ENCODE data around the gene PPIB. TPM values are rescaled to one million over a fixed set of nuclear protein-coding genes. Genes with fewer than 3 reads are reported as not detected.
"Not testable (repeated sequence)": the region's sequence is repeated elsewhere in the genome, so short reads cannot be mapped to it uniquely, and the experiment has no call there.

Gene PPIB
- total RNA-seq, 1 donor from 2014 or later = 928 TPM

GRCh38 chr15:64141798-64142512 lies 20.9 kb downstream of the PPIB start:
- DNase-seq (ENCODE audit: low read depth, low spot score) = no peak

GRCh38 chr15:64138331-64138941 lies 24.4 kb downstream of the PPIB start:
- DNase-seq (ENCODE audit: low read depth, low spot score) = no peak

- no peak for DNase-seq (ENCODE audit: low read depth, low spot score)
Measured at GRCh38 chr15:64137226-64137833, 25.5 kb downstream of the PPIB start.

GRCh38 chr15:64136347-64136746 lies 26.5 kb downstream of the PPIB start:
- no peak for DNase-seq (ENCODE audit: low read depth, low spot score)

GRCh38 chr15:64134345-64134829 lies 28.4 kb downstream of the PPIB start:
- no peak for DNase-seq (ENCODE audit: low read depth, low spot score)

GRCh38 chr15:64133623-64134344 lies 29.0 kb downstream of the PPIB start:
- no peak for DNase-seq (ENCODE audit: low read depth, low spot score)

- DNase-seq (ENCODE audit: low read depth, low spot score) = no peak
Measured at GRCh38 chr15:64132217-64132616, 30.6 kb downstream of the PPIB start.

GRCh38 chr15:64131547-64131946 lies 31.3 kb downstream of the PPIB start:
- no peak for DNase-seq (ENCODE audit: low read depth, low spot score)

GRCh38 chr15:64130159-64130558 lies 32.7 kb downstream of the PPIB start:
- no peak for DNase-seq (ENCODE audit: low read depth, low spot score)

GRCh38 chr15:64127521-64128270 lies 35.1 kb downstream of the PPIB start:
- DNase-seq (ENCODE audit: low read depth, low spot score) = no peak

GRCh38 chr15:64125978-64126377 lies 36.8 kb downstream of the PPIB start:
- DNase-seq (ENCODE audit: low read depth, low spot score) = no peak

- no peak for DNase-seq (ENCODE audit: low read depth, low spot score)
Measured at GRCh38 chr15:64122936-64123351, 39.9 kb downstream of the PPIB start.

GRCh38 chr15:64122444-64122843 lies 40.4 kb downstream of the PPIB start:
- no peak for DNase-seq (ENCODE audit: low read depth, low spot score)

GRCh38 chr15:64121614-64122013 lies 41.2 kb downstream of the PPIB start:
- DNase-seq (ENCODE audit: low read depth, low spot score) = no peak

- DNase-seq (ENCODE audit: low read depth, low spot score) = not testable (repeated sequence)
Measured at GRCh38 chr15:64120322-64120721, 42.5 kb downstream of the PPIB start.

GRCh38 chr15:64117759-64118487 lies 44.9 kb downstream of the PPIB start:
- no peak for DNase-seq (ENCODE audit: low read depth, low spot score)

GRCh38 chr15:64112904-64113303 lies 49.9 kb downstream of the PPIB start:
- DNase-seq (ENCODE audit: low read depth, low spot score) = no peak

GRCh38 chr15:64112073-64112772 lies 50.6 kb downstream of the PPIB start:
- DNase-seq (ENCODE audit: low read depth, low spot score) = no peak

- DNase-seq (ENCODE audit: low read depth, low spot score) = no peak
Measured at GRCh38 chr15:64111679-64112050, 51.2 kb downstream of the PPIB start.
